B cell (primary cell): ENCODE data around the gene NCAM1. TPM values are rescaled to one million over a fixed set of nuclear protein-coding genes. Genes with fewer than 3 reads are reported as not detected.

Experiments used
- ATAC-seq: fragments of 200-7000 bp; cut with Tn5 transposase; one replicate; pipeline ENCODE4 v1.10.0; 2021; ENCODE audit warnings: low read depth, mild to moderate bottlenecking, moderate number of reproducible peaks, moderate library complexity
- CTCF ChIA-PET: fragments of 350-600 bp; sonication (Branson Sonifier 250); formaldehyde crosslinking; loops from one replicate; lab custom pipeline; 2021; ENCODE audit warnings: antibody characterized with exemption, inconsistent platforms; lab: Charles Lee
- POLR2A ChIA-PET: fragments of 350-600 bp; sonication (Branson Sonifier 250); formaldehyde crosslinking; loops from one replicate; lab custom pipeline; 2021; ENCODE audit warnings: antibody characterized with exemption; lab: Charles Lee
- DNase-seq: peaks from one replicate; pipeline ENCODE4 v3.0.0; 2013
- H2AFZ ChIP-seq: 2 replicates; pipeline ENCODE4 v1.6.1; 2012; ENCODE audit warnings: mild to moderate bottlenecking, low read depth, low read length; ENCODE audit not compliant: insufficient read depth, poor library complexity, severe bottlenecking
- H3K27ac ChIP-seq, 2 donors: 1 replicate in 1 of 2; 2 replicates in 1 of 2; pipeline ENCODE4 v1.5.1; 2012 to 2013; ENCODE audit warnings: low read length in 2 of 2, mild to moderate bottlenecking in 2 of 2, moderate library complexity in 1 of 2
- H3K27me3 ChIP-seq, 4 experiments: fragments of 200-600 bp in 1 of 4; sonication (generic) in 1 of 4; replicated peaks in 1 of 4; 1 replicate in 2 of 4; 2 replicates in 2 of 4; pipeline versions ENCODE4 v1.6.1 to v1.7.0; 2013 to 2016; ENCODE audit warnings: low read length in 3 of 4, mild to moderate bottlenecking in 2 of 4, mixed read lengths in 1 of 4, moderate library complexity in 1 of 4; ENCODE audit not compliant: insufficient read depth in 4 of 4, control insufficient read depth in 3 of 4; ENCODE audit errors: control extremely low read depth in 1 of 4
- H3K36me3 ChIP-seq, 2 experiments: replicated peaks in 1 of 2; 1 replicate in 1 of 2; 2 replicates in 1 of 2; pipeline versions ENCODE4 v1.6.1 to v1.7.1; 2013; ENCODE audit warnings: low read length in 1 of 2; ENCODE audit not compliant: insufficient read depth in 2 of 2, control insufficient read depth in 1 of 2; ENCODE audit errors: control extremely low read depth in 1 of 2, extremely low read depth in 1 of 2
- H3K4me1 ChIP-seq, 2 donors: fragments of 200-600 bp in 1 of 2; sonication (generic) in 1 of 2; 1 replicate in 1 of 2; 2 replicates in 1 of 2; pipeline versions ENCODE4 v1.5.1 to v1.6.1; 2013 to 2017; ENCODE audit warnings: low read length in 2 of 2; ENCODE audit not compliant: control insufficient read depth in 2 of 2, insufficient read depth in 2 of 2
- H3K4me2 ChIP-seq: replicated peaks from 2 replicates; pipeline ENCODE3; 2012; ENCODE audit warnings: mild to moderate bottlenecking, low read depth, low read length; ENCODE audit not compliant: poor library complexity, severe bottlenecking
- H3K4me3 ChIP-seq, 5 experiments: fragments of 200-600 bp in 1 of 5; sonication (generic) in 1 of 5; 1 replicate in 3 of 5; 2 replicates in 2 of 5; pipeline versions ENCODE4 v1.5.1 to v1.7.0; 2011 to 2016; ENCODE audit warnings: low read length in 4 of 5, mild to moderate bottlenecking in 4 of 5, low read depth in 2 of 5, control low read depth in 1 of 5, moderate library complexity in 1 of 5; ENCODE audit not compliant: insufficient read depth in 1 of 5; ENCODE audit errors: control extremely low read depth in 1 of 5, extremely low read depth in 1 of 5
- H3K79me2 ChIP-seq: fragments of 200-600 bp; sonication (generic); one replicate; pipeline ENCODE4 v1.6.0; 2016; ENCODE audit warnings: low read length; ENCODE audit not compliant: control insufficient read depth, insufficient read depth
- H3K9ac ChIP-seq: fragments of 200-600 bp; sonication (generic); 2 replicates; pipeline ENCODE4 v1.6.1; 2017; ENCODE audit warnings: mild to moderate bottlenecking, low read length, moderate library complexity
- H3K9me3 ChIP-seq, 3 donors: one replicate each; pipeline versions ENCODE4 v1.6.1 to v1.7.1; 2013; ENCODE audit warnings: low read length in 2 of 3; ENCODE audit not compliant: control insufficient read depth in 2 of 3, insufficient read depth in 1 of 3; ENCODE audit errors: control extremely low read depth in 1 of 3
- H4K20me1 ChIP-seq: 2 replicates; pipeline ENCODE4 v1.6.0; 2012; ENCODE audit warnings: mild to moderate bottlenecking, low read length; ENCODE audit not compliant: insufficient read depth, control insufficient read depth, poor library complexity, severe bottlenecking
- H3K27ac Mint-ChIP-seq: one replicate; pipeline ENCODE4 v1.8.0; 2021; ENCODE audit warnings: mixed read lengths
- H3K27me3 Mint-ChIP-seq: one replicate; pipeline ENCODE4 v1.8.0; 2021; ENCODE audit warnings: mixed read lengths
- H3K4me1 Mint-ChIP-seq: one replicate; pipeline ENCODE4 v1.8.0; 2021; ENCODE audit warnings: mixed read lengths
- H3K4me3 Mint-ChIP-seq: one replicate; pipeline ENCODE4 v1.8.0; 2021; ENCODE audit warnings: mixed read lengths
- H3K9me3 Mint-ChIP-seq: one replicate; pipeline ENCODE4 v1.8.0; 2022; ENCODE audit warnings: mixed read lengths; ENCODE audit not compliant: insufficient read depth
- CTCF ChIP-seq: fragments of 200-600 bp; IDR thresholded peaks from one replicate; pipeline ENCODE4 v1.8.0; 2022; ENCODE audit warnings: antibody characterized with exemption, mild to moderate bottlenecking
- EZH2 ChIP-seq: IDR thresholded peaks from 2 replicates; pipeline ENCODE4 v1.6.1; 2012; ENCODE audit warnings: borderline replicate concordance, low read depth, mild to moderate bottlenecking, moderate library complexity, low read length; ENCODE audit not compliant: insufficient read depth, poor library complexity, severe bottlenecking
- WGBS: methylation state at CpG from one replicate; pipeline ENCODE4 v1.1.5; 2013; ENCODE audit warnings: missing lambda C conversion rate; ENCODE audit not compliant: insufficient coverage; 5-methylcytosine and 5-hydroxymethylcytosine counted together
- intact Hi-C: fragments of 100-400 bp; cut with micrococcal nuclease; formaldehyde crosslinking; loops from one replicate; pipeline ENCODE4 v1.10.0; 2022
- polyA plus RNA-seq: library from polyadenylated mRNA; depleted of rRNA; stranded (reverse); fragments of >200 nt; gene quantifications from 2 replicates; pipeline ENCODE4 v1.2.3, GENCODE V29; 2012
- total RNA-seq, 2 donors: library from RNA; stranded (reverse); fragments of 120-200 nt in 1 of 2; gene quantifications; 1 replicate in 1 of 2; 2 replicates in 1 of 2; pipeline versions ENCODE4 v1.2.3 to v1.2.4, GENCODE V29; 2013 to 2022

Gene NCAM1
- total and polyA plus RNA-seq, 2 donors (not counting 1 experiment from before 2014, with no cell fraction given) = 0.37 TPM; not detected in 1

- Mint-ChIP-seq H3K27me3 (peaks cover 14% of the 10 kb centered on the region), H3K4me3 (no peak overlapping the region), H3K4me1 (no peaks in the 10 kb centered on the region), H3K27ac (no peak overlapping the region), H3K9me3 (no peaks in the 10 kb centered on the region)
- no peaks in the 10 kb centered on the region for H3K9me3 ChIP-seq
- CTCF ChIA-PET = no interaction called here
- no peaks in the 10 kb centered on the region for H3K4me1 ChIP-seq
- H3K4me2 ChIP-seq = no peak overlapping the region
- H2AFZ ChIP-seq = no peak overlapping the region
- no CpG with 5 or more reads among the region's 2 CpGs for WGBS
- intact Hi-C loops = no loop called here
- H3K27ac ChIP-seq = no peak overlapping the region
- ATAC-seq = no peak
- H3K4me3 ChIP-seq = no peak overlapping the region
- TF ChIP-seq EZH2 = no peak
- no peak for TF ChIP-seq CTCF
- H3K36me3 ChIP-seq = no peaks in the 10 kb centered on the region
- no peaks in the 10 kb centered on the region for H3K79me2 ChIP-seq
- no peak overlapping the region for H3K9ac ChIP-seq
- no peaks in the 10 kb centered on the region for H4K20me1 ChIP-seq
- DNase-seq = no peak
- POLR2A ChIA-PET = no interaction called here
- no peaks in the 10 kb centered on the region for H3K27me3 ChIP-seq
These were observed 38.3 kb downstream of the NCAM1 start for GRCh38 chr11:112999520-112999919.

GRCh38 chr11:113001709-113002108 lies 40.5 kb downstream of the NCAM1 start:
- no peaks in the 10 kb centered on the region for H3K27me3 ChIP-seq
- no peak for DNase-seq
- no peak overlapping the region for H2AFZ ChIP-seq
- H3K79me2 ChIP-seq = no peaks in the 10 kb centered on the region
- no peak overlapping the region for H3K9ac ChIP-seq
- no peak overlapping the region for H3K4me2 ChIP-seq
- H3K27me3 Mint-ChIP-seq = peaks cover 3% of the 10 kb centered on the region
- H3K4me1 ChIP-seq = no peaks in the 10 kb centered on the region
- no peaks in the 10 kb centered on the region for H4K20me1 ChIP-seq
- H3K27ac Mint-ChIP-seq = no peak overlapping the region
- H3K4me1 Mint-ChIP-seq = no peaks in the 10 kb centered on the region
- H3K4me3 ChIP-seq = no peak overlapping the region
- H3K4me3 Mint-ChIP-seq = no peak overlapping the region
- H3K9me3 Mint-ChIP-seq = peaks cover 2% of the 10 kb centered on the region
- H3K27ac ChIP-seq = no peak overlapping the region
- ATAC-seq = no peak
- H3K36me3 ChIP-seq = no peaks in the 10 kb centered on the region
- 90% methylated on average over 2 of the region's 5 CpGs for WGBS
- TF ChIP-seq EZH2 (no peak), CTCF (no peak)
- intact Hi-C loops = no loop called here
- H3K9me3 ChIP-seq = no peaks in the 10 kb centered on the region
- POLR2A ChIA-PET = no interaction called here
- CTCF ChIA-PET = no interaction called here
